ENCODE measurements around the gene MEX3B.
"Not testable (repeated sequence)": the region's sequence is repeated elsewhere in the genome, so short reads cannot be mapped to it uniquely, and the experiment has no call there.

Gene MEX3B

DNA sequence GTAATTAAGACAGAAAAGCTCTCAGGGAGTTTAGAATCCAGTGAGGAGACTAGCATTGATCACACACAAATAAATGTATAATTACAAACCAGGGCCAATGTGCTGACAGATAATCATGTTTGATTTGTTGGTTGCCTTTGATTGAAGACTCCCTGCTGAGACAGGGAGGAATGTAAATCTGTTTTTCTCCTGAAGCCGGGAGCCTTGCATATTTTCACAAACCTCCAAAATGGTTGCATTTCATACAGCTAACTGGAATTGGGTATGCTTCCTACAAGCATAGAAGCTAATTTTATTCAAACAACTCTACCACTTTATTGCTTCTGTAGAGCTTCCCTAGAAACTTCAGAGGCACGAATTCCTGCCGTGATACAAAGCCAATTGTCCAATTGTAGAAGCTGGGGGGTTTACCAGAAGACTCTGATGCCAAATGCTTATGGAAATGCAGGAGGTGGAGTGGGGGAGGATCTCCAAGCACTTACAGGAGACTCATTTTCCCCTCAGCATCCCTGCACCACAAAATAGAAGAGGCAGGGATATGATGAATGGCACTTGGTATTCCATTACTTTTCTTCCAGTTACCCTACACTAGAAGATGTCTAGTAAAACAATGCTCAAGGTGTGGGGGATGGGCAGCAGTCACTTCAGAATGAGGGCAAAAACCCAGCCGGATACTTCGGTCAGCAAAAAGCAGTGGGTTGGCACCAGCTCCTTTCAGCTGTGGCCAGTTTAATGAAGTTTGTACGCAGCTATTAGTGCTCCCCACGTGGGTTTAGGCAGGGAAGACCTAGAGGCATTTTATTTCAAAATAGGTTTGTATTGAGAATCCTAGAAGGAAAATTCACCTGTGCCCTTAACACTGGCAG lies 11.4 kb upstream of the MEX3B start:
- in situ Hi-C loops (cut with HindIII; ENCODE audit: low pct_ligation_motif_present, low pct_unique_long_range_greater_than_20kb, low sequenced_read_pairs) = no loop called here
- no peak for DNase-seq

DNA sequence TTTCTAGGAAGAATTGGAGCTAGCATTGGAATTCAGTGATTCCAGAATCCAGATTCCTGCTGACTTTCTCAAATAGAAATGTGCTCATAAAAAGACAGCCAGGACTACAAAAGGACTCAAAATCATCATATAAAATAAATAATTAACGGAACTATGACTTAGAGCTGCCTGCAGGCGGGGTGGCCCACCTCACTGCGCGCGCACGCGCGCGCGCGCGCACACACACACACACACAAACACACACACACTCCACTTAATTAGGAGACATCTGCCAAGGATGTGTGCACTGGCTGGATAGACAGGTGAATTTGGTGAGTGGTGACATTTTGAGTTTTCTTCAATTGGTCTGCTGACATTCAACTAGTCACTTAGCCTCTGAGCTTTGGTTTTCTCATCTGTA lies 6.9 kb upstream of the MEX3B start:
- in situ Hi-C loops (cut with HindIII; ENCODE audit: low pct_ligation_motif_present, low pct_unique_long_range_greater_than_20kb, low sequenced_read_pairs) = no loop called here
- DNase-seq = no peak

DNA sequence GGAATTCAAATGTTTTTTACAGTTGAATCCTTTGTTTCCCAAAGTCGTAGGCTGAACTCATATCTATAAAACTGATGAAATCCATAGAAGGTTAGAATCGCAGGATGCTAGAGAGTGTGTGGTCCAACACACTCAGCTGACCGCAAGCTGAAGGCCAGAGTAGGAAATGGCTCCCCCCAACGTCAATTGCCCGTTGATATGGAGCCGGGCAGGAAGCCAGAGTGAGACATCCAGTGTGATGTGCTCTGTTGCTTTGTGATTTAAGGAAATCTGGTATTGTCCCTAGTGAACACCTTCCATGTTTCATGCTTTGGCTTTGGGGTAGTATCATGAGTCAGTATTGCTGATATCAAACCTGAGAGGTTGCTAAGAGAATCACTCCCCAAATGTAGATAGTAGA lies 5.8 kb upstream of the MEX3B start:
- DNase-seq = no peak
- in situ Hi-C loops (cut with HindIII; ENCODE audit: low pct_ligation_motif_present, low pct_unique_long_range_greater_than_20kb, low sequenced_read_pairs) = no loop called here

DNA sequence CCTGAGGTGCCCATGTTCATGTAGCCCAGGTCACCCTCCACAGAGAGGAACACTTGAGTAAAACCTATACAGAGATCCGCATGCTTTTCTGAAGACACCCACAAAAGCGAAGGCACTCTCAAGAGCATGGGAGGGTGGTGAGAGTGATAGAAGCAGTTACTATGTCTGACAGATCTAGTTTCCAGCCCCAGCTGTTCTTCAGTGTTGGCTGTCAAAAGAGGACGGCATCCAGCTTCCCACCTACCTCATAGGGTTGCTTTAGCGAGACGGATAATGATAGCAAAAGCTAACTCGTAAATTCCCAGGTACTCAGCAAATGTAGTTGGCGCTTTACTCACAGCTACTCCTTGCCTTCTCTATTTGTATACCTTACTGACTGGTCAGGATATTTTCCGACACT lies 3.0 kb upstream of the MEX3B start:
- in situ Hi-C loops (cut with HindIII; ENCODE audit: low pct_ligation_motif_present, low pct_unique_long_range_greater_than_20kb, low sequenced_read_pairs) = no loop called here
- DNase-seq = no peak

DNA sequence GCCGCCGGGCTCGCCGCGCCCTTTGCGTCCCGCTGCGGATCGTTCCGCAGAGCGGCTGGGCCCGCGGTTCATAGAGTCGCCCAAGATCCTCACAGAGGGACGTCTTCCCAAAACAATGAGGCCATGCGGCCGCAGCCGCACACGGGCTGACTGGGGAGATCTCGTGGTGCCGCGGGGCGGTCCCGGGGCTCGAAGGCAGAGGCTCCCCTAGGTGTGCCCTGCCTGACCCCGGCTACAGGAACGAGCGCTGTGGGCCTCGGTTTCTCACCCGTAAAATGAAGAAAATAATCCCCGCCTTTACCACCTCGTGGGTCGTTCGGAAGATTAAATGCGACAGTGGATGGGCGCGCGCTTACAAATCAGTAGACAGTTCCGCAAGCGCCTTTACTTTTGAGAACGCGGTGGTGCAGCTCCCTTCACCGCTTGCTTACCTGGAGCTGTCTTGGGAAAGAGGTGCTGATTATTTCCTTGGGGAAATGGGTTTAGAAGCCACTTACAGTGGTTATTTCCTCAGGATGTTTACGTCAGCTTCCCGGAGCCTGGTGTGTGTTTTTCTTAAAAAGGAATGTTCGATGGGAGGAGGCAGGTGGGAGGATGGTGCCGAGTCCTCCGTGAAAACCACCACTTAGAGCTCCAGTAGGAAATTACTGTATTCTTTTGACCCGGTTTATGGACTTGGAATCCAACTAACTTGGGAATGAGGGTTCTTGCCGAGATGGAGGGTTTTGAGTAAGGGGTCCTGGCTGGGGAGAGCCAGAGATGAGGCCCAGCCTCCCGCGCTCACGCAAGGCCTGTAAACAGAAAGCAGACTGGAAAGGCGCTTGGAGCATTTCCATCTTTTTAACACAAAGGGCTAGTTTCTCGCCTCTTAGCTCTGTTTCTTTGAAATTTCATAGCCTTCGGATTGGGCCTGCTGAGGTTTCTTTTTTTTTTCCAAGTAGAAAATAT lies 1.9 kb upstream of the MEX3B start:
- in situ Hi-C loops (cut with HindIII; ENCODE audit: low pct_ligation_motif_present, low pct_unique_long_range_greater_than_20kb, low sequenced_read_pairs) = no loop called here
- DNase-seq = peak; percentile 1

DNA sequence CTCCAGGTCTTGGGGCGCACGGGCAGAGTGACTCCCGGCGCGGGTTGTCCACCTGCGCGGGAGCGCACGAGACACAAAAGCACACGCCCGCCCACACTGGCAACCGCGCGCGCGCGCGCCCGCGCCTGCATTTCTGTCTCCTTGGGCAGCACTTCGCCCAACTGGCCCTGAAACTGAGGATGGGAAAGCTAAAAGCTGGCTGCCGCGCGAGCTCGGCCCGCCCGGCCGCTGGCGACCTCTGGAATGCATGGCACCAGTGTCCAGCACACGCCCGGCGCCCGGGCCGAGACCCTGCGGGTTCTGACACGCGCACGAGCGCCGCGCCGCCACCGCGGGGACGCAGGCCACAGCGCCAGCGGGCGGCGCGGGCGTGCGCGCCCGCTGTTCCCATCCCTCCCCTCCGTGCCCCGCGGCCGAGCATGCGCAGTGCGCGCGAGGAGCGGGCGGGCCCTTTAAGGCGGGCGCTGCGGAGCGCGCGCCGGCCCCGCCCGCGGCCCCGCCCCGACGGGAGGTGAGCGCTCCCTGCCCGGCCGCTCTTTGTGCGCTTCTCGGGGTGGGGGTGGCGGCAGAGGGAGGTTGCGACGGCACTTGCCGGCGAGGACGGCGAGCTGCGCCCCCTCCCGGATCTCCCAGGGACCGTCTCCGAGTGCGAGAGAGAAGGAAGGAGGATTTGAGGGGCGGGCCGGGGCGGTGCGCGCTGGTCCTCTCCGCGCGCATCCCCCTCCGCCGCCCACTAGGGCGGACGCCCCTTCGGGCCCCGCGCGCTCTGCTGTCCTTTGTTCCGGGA lies 1.0 kb upstream of the MEX3B start:
- peak; percentile 90 for DNase-seq
- in situ Hi-C loops (cut with HindIII; ENCODE audit: low pct_ligation_motif_present, low pct_unique_long_range_greater_than_20kb, low sequenced_read_pairs) = no loop called here

DNA sequence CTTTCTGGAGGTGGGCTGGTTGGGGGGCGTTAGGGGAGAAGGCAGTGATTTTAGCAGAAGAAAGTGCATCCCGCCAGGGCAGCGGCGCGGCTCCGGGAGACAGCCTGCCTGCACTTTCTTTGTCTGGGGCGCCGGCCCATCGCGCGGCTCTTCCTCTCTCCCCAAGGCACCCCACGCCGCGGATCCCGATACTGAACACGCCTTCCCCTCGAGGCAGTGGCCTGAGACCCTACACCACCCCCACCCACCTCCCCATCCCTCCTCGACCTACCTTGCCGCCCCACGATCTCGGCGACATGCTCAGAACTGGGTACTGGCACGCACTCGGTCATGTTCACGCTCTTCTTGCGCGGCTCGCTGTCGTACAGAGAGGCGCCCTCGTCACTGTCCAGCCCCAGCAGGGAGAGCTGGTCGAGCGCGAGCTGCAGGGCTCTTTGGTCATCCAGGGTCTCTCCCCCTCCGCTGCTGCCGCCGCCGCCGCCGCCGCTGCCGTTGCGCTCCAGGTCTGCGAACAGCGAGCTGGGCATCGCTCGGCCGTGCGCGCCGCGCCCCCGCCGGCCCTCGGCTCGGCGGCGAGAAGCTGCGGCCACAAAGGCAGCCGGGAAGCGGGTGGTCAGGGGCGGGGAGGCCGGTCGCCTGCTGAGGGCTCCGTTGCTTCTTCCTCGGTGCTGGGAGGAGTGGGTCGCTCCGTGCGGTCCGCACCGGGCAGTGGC lies 483 bp downstream of the MEX3B start:
- DNase-seq = peak; percentile 40
- in situ Hi-C loops (cut with HindIII; ENCODE audit: low pct_ligation_motif_present, low pct_unique_long_range_greater_than_20kb, low sequenced_read_pairs) = no loop called here

DNA sequence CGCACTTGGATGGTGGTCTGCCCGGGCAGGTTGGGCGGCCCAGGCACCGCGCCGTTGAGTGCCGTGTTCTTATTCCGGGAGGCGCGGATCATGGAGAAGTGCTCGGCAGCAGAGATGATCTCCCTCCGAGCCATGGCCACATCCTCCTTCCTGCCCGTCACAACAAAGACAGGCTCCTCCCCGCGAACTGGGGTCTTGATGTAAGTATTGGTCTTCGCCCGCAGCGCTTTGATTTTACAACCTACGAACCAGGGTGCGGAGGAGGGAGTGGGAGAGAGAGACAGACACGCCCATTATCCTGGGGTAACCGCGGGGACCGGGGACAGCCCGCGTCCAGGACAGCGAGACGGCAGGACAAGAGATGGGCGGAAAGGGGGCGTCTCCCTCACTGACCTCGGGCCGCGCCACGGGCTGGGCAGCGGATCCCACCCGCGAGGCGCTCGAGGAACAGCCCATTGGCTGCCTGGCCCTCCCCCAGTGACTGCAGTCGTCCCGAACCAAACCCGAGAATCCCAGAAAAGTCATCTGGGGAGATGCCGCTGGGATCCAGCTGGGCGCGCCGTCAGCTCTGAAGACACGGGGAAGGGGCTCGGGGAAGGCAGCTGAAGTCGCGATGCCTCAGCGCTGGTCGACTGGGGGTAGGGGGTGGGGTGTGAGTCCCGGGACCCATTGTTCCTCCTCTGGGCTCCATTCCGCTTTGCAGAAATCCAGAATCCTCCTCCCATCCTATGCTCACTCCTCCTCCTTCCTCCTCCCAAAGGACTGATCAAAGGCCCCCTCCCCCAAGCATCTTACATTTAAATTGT lies 1.2 kb downstream of the MEX3B start:
- DNase-seq = peak; percentile 57
- in situ Hi-C loops (cut with HindIII; ENCODE audit: low pct_ligation_motif_present, low pct_unique_long_range_greater_than_20kb, low sequenced_read_pairs) = no loop called here

DNA sequence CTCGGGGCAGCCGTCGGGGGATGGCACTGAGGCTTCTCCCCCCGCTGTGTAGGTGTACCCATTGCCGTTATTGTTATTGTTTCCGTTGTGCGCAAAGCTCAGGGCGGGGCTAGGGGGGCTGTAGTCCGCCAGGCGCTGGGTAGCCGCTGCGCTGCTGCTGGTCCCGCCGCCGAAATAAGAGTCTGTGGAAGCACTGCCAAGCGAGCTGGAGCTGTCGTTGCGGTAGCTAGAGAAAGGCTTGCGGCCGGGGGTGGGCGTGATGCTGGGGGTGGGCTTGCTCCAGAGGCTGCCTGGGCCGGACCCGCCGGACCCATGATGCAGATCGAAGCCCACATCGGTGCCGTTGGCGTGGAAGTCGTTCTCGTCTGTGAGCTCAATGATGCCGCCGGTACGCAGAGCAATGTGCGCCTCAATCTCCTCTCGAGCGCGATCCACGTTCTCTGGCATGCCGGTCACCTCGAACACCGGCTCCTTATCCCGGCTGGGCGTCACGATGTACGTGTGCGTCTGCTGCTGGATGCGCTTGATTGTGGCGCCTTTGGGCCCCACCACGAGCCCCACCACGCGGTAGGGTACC lies 1.9 kb downstream of the MEX3B start:
- in situ Hi-C loops (cut with HindIII; ENCODE audit: low pct_ligation_motif_present, low pct_unique_long_range_greater_than_20kb, low sequenced_read_pairs) = no loop called here
- DNase-seq = no peak

DNA sequence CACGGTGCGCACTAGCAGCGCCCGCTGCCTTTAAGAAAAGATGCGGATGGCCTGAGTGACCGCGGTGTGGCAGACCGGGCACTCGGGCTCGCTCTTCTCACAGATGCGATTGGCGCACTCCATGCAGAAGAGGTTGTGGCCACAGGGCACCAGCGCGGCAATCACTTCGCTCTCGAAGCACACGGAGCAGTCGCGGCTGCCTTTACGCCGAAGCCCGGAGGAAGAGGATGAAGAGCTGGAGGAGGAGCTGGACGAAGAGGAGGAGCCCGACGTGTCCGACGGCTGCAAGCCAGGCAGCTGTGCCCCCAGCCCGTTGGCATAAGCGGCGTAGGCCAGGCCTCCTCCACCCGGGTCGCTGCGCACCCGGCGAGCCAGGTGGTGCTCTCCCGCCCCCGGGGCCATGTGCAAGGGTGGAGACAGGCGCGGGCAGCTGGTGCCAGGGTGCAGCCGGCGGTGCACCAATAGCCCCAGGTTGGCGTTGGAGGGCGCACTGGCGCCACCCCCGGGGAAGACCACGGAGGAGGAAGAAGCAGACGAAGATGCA lies 2.6 kb downstream of the MEX3B start:
- DNase-seq = no peak

DNA sequence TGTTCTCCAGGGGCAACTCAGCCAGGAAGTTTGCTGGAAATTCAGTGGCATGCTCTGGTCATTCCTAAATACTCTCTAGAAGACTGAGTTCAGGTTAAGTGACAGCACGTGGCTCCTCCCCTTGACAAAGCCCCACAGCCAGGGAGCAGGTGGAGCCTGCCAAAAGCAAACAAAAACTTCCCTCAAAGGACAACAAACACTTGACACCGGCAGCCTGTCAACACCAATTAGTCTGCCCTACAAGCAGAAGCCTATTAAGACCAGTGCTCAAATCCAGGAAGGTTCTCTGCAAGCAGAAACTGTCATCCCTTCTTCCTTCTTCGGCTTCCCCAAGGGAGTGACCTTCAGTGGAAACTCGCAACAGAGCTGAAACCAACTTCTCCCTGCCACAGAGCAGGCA lies 5.0 kb downstream of the MEX3B start:
- DNase-seq = no peak
- in situ Hi-C loops (cut with HindIII; ENCODE audit: low pct_ligation_motif_present, low pct_unique_long_range_greater_than_20kb, low sequenced_read_pairs) = no loop called here

More for the DNA sequence above, 2.6 kb downstream of the MEX3B start:
- in situ Hi-C loops (cut with HindIII; ENCODE audit: low pct_ligation_motif_present, low pct_unique_long_range_greater_than_20kb, low sequenced_read_pairs) = no loop called here

DNA sequence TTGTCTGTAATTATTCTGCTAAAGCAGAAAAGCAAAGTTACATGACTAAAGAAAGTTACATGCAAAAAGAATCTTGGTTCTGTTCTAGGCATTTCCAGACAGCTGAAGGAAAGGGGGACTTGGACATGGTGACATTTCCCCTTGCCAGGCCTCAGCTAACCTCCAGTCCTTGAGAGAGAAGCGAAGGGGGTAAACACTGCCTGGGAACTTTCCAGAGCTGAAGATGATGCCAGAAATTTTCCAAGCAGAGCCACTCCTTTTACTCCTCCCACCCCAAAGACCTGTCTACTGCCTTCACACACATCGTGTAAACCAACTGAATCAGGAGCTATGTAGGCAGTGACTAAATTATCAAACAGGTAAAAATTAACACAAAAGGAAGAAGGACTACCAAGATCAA lies 5.4 kb downstream of the MEX3B start:
- no peak for DNase-seq
- in situ Hi-C loops (cut with HindIII; ENCODE audit: low pct_ligation_motif_present, low pct_unique_long_range_greater_than_20kb, low sequenced_read_pairs) = no loop called here

DNA sequence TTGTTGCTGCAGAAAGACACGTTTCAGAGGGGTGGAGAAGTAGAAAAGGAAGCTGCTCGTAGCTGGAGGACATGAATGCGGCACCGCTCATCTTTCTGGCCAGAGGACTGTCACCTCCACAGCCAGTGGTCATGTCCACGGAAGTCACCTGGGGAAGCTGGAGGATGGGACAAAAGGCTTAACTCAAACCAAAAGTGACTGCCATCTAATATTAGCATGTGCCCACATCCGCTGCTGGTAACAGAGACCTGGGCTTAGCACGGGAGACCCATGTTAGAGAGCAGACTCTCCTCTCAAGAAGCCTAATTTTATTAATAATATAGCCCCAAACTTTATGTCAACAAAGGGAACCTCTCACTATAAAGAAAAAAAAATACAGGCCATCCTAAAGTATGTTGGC lies 5.9 kb downstream of the MEX3B start:
- no peak for DNase-seq
- in situ Hi-C loops (cut with HindIII; ENCODE audit: low pct_ligation_motif_present, low pct_unique_long_range_greater_than_20kb, low sequenced_read_pairs) = no loop called here

DNA sequence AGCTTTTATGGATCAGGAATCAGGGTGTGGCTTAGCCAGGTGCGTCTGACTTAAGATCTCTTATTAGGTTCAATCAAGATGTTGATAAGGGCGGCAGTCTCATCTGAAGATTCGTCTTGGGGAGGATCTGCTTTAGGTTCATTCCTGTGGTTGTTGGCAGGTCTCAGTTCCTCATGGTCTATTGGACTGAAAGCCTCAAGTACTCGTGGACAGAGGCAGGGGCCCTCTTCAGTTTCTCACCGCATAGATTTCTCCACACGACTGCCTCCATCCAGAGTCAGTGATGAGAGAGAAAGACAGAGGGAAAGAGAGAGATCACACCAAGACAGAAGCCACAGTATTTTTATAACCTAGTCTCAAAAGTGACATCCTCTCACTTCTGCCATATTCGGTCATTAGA lies 9.4 kb downstream of the MEX3B start:
- DNase-seq = no peak
- in situ Hi-C loops (cut with HindIII; ENCODE audit: low pct_ligation_motif_present, low pct_unique_long_range_greater_than_20kb, low sequenced_read_pairs) = no loop called here

DNA sequence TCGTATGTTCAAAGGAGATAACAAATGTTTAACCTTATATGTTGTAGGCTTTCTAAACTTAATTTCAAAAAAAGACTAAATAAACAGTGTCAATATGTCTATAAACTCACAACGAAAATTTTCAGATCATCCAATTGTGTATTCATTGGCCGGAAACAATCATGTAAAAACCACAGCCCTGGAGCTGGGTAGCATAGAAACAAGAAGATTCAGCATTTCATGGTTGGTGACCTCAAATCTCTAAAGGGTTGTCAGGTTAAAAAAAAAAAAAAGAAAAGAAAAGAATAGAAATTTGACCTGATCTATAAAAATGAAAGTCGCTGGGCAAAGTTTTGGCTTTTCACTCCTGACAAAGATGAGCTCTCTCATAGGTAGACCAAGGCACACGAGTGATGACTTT lies 13.9 kb downstream of the MEX3B start:
- in situ Hi-C loops (cut with HindIII; ENCODE audit: low pct_ligation_motif_present, low pct_unique_long_range_greater_than_20kb, low sequenced_read_pairs) = no loop called here
- DNase-seq = no peak

DNA sequence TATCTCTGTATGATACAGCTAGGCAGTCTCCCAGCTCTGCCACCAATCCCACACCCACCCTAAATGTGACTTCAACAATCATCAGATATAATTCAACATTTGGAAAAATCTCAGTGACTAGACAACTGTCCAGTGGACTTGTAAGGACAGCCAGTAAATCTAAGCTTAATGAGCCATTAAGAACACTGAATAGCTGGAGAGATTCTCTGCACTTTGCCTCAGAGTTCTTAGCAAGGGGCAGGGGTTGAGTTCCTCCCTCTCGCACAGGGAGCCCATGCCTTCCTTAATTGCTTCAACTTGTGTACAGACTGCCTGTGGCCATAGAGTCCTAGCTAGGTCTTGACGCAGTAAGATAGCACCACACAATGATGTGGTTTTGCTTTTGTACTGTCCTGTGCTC lies 15.6 kb downstream of the MEX3B start:
- no peak for DNase-seq
- in situ Hi-C loops (cut with HindIII; ENCODE audit: low pct_ligation_motif_present, low pct_unique_long_range_greater_than_20kb, low sequenced_read_pairs) = no loop called here

DNA sequence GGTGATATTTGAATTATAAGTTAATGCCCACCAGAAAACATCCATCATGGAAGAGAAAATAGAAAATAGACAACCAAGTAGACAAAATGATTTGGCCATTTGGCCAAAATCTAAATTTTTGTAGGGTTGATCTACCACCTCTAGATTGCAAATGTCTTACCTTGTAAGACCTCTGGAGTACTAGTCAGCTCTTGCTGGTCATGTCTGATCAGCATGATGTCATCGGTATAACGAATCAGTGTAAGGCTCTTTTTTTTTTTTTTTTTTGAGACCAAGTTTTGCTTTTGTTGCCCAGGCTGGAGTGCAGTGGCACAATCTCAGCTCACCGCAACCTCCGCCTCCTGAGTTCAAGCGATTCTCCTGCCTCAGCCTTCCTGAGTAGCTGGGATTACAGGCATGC lies 17.7 kb downstream of the MEX3B start:
- DNase-seq; in situ Hi-C loops (cut with HindIII; ENCODE audit: low pct_ligation_motif_present, low pct_unique_long_range_greater_than_20kb, low sequenced_read_pairs): not testable (repeated sequence)

Data from ACHN (cell line).